Measurements from ENCODE around the gene ERBB2.
A peak's percentile ranks its signal among the peaks of the same experiment; 100 is the strongest.

DNA sequence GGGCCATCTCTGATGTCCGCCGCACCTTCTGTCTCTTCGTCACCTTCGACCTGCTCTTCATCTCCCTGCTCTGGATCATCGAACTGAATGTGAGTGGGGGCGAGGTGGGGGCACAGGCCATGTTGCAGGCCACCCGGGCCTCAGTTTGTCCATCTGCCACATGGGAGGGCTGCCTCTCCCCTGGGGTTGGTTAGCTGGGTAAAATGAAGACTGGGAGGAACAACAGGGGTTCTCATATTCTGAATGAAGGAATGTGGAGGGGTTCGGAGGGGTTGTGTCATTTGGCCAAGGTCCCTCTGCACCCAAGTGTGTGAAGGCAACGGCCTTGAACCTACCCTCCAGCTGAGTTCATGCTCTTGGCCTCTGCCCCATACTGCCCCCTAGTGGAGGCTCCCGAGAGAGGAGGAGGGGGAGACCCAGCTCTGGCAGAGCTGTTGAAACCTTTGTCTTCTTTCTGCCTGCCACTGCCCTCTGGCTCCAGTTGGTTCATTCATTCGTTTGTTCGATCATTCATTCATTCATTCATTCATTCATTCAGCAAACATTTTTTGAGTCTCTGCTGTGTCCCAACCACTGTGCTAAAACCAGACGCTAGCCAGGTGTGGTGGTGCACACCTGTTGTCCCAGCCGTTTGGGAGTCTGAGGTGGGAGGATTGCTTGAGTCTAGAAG, 46.1 kb upstream of the ERBB2 start:
- no peak for TF ChIP-seq POLR2AphosphoS5 (IDR thresholded peaks at IDR 0.05; ENCODE audit: insufficient read depth in 1 of 2, low read depth in 1 of 2)
- peak; percentile 17 to 43 (median 22) for TF ChIP-seq CTCF (IDR thresholded peaks at IDR 0.05)

Data from vagina (tissue), 2 donors.